Transverse colon (tissue), 4 donors: Measurements from ENCODE around the gene PAX5. TPM values are rescaled to one million over a fixed set of nuclear protein-coding genes. Genes with fewer than 3 reads are reported as not detected.

Experiments
- DNase-seq: peaks from one replicate; pipeline ENCODE4 v3.0.0-alpha.2; 2019
- H3K27ac ChIP-seq, 4 donors: fragments of 200-600 bp; sonication (generic); 2 replicates each; pipeline ENCODE4 v1.5.1; 2016 to 2018; ENCODE audit warnings: inconsistent platforms in 4 of 4
- H3K27me3 ChIP-seq: fragments of 200-600 bp; sonication (generic); 2 replicates; pipeline ENCODE4 v1.5.1; 2017; ENCODE audit warnings: inconsistent platforms
- H3K36me3 ChIP-seq, 4 donors: fragments of 200-600 bp; sonication (generic); 2 replicates each; pipeline ENCODE4 v1.5.1; 2017 to 2019; ENCODE audit warnings: inconsistent platforms in 4 of 4
- H3K4me1 ChIP-seq, 4 donors: fragments of 200-600 bp; sonication (generic); 2 replicates each; pipeline ENCODE4 v1.5.1; 2017 to 2020; ENCODE audit warnings: inconsistent platforms in 4 of 4
- H3K4me3 ChIP-seq, 4 donors: fragments of 200-600 bp; sonication (generic); 1 replicate in 1 of 4; 2 replicates in 3 of 4; pipeline versions ENCODE4 v1.5.1 to v1.6.1; 2017 to 2019; ENCODE audit warnings: inconsistent platforms in 4 of 4
- H3K9me3 ChIP-seq, 2 donors: fragments of 200-600 bp; sonication (generic); 2 replicates each; pipeline ENCODE4 v1.5.1; 2017 to 2019; ENCODE audit warnings: inconsistent platforms in 2 of 2
- CTCF ChIP-seq, 5 experiments: fragments of 200-600 bp in 3 of 5; fragments of 450-650 bp in 2 of 5; sonication (generic) in 3 of 5; IDR thresholded peaks; 1 replicate in 2 of 5; 2 replicates in 3 of 5; pipeline ENCODE4 v1.5.1; 2016 to 2017; ENCODE audit warnings: antibody characterized with exemption in 5 of 5, inconsistent platforms in 3 of 5, mild to moderate bottlenecking in 2 of 5, moderate library complexity in 1 of 5
- EP300 ChIP-seq: sonication (generic); formaldehyde crosslinking; IDR thresholded peaks from one replicate; pipeline ENCODE4 v1.6.1; 2017; ENCODE audit warnings: antibody characterized with exemption, low read depth
- POLR2A ChIP-seq: fragments of 450-650 bp; IDR thresholded peaks from one replicate; pipeline ENCODE4 v1.6.1; 2016; ENCODE audit warnings: antibody characterized with exemption, mild to moderate bottlenecking, moderate library complexity
- POLR2AphosphoS5 ChIP-seq, 3 donors: sonication (generic); formaldehyde crosslinking; IDR thresholded peaks; one replicate each; pipeline ENCODE4 v1.6.1; 2016; ENCODE audit warnings: antibody characterized with exemption in 3 of 3
- WGBS, 2 donors: methylation state at CpG; one replicate each; pipeline ENCODE4 v1.1.5; 2018; ENCODE audit warnings: low coverage in 1 of 2; 5-methylcytosine and 5-hydroxymethylcytosine counted together
- in situ Hi-C, 4 donors: fragments of 200-750 bp; cut with MboI; loops; one replicate each; pipeline versions ENCODE4 v1.15.0 to v1.15.1; 2017; ENCODE audit warnings: low sequenced_read_pairs in 3 of 4, low pct_ligation_motif_present in 1 of 4, low pct_unique_long_range_greater_than_20kb in 1 of 4
- intact Hi-C: fragments of 100-400 bp; cut with DNase I; formaldehyde crosslinking; loops from one replicate; pipeline ENCODE4 v1.15.1; 2023; ENCODE audit warnings: low total_unique reads
- total RNA-seq, 4 donors: library from RNA; depleted of rRNA; stranded (reverse); fragments of >200 nt; gene quantifications; one replicate each; pipeline ENCODE4 v1.1.0, GENCODE V29; 2016

The PAX5 gene
- total RNA-seq, 4 donors from 2014 or later, result 2.4 to 3.7 TPM; not detected in 2

- no peaks in the 10 kb centered on the region for H3K4me1 ChIP-seq
- no peak for TF ChIP-seq EP300
- TF ChIP-seq CTCF (IDR thresholded peaks at IDR 0.05), result no peak
- TF ChIP-seq POLR2AphosphoS5 (IDR thresholded peaks at IDR 0.05), result no peak
- no peak for TF ChIP-seq POLR2A
- no peaks in the 10 kb centered on the region for H3K36me3 ChIP-seq
- DNase-seq, result no peak
- no peaks in the 10 kb centered on the region for H3K27me3 ChIP-seq
- H3K9me3 ChIP-seq, result peaks cover 3 to 4% of the 10 kb centered on the region in 2 donors
- H3K4me3 ChIP-seq, result no peak overlapping the region
- 74 to 82% methylated on average over 2 to 5 of the region's 5 CpGs for WGBS, 2 donors
- intact Hi-C loops (no loop called here), in situ Hi-C loops (no loop called here)
- no peak overlapping the region for H3K27ac ChIP-seq
Observed at GRCh38 chr9:36794461-36794860, 239.6 kb downstream of the PAX5 start.

DNA sequence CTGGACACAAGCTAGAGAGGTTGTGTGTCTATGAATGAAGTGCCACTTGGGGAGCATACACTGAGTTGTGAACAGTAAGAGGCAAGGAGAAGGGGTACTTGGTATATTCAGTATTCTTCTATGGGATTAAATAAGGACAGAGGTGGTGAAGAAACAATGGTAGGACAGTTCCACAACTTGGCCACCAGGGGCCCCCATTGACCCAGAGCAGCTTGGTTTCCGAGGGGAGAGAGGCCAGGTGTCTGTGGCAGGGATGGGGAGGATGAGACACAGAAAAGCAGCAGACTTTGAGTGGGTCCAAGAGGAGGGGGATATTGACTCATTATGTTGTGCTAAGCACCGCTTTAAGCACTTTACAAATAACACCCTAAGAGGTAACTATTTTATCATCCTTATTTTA is 240.8 kb downstream of the PAX5 start:
- no peak overlapping the region for H3K27ac ChIP-seq
- 66% methylated on average over 2 of the region's 2 CpGs; no CpG with 5 or more reads in 1 of the 2 donors for WGBS, 2 donors
- intact Hi-C loops, result no loop called here
- H3K27me3 ChIP-seq, result no peaks in the 10 kb centered on the region
- H3K9me3 ChIP-seq, result peaks cover 3 to 4% of the 10 kb centered on the region in 2 donors
- no peak overlapping the region for H3K4me3 ChIP-seq
- DNase-seq, result no peak
- H3K36me3 ChIP-seq, result no peaks in the 10 kb centered on the region
- TF ChIP-seq EP300 (no peak), POLR2A (no peak), CTCF (IDR thresholded peaks at IDR 0.05) (no peak), POLR2AphosphoS5 (IDR thresholded peaks at IDR 0.05) (no peak)
- in situ Hi-C loops, result no loop called here
- H3K4me1 ChIP-seq, result no peaks in the 10 kb centered on the region

DNA sequence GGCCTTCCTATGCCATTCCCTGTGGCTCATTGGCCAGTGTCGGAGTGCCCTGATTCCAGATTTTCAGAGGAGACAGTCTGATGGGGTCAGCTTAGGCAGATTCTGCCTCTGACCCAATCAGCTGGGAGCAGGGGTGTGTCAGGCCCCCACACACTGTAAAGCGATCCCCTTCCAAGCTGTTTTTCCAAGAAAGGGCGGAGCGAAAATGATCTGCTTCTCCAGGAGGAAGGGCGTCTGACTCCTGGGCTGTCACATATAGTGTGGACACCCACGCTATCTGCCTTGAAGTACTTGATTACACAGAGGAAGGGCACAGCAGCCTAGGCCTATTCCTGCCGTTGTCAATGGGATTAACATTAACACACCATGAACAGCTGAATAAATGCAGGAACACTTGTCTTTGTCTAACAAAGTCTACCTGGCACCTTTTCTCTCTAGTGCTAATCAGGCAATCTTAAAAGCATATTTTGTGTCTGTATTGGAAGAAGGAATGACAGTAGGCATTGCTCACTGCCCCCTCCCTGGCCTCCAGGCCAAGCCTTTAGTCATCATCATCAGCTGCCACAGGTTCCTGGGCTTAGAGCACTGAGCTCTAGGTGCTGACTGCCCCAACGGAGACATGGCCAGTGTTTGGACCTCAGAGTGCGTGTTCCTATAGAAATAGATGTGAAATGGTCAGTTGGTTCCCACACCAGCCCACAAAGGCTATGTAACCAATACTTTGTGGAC is 242.7 kb downstream of the PAX5 start:
- intact Hi-C loops, result no loop called here
- WGBS, 2 donors, result 68 to 76% methylated on average over 6 to 9 of the region's 9 CpGs

DNA sequence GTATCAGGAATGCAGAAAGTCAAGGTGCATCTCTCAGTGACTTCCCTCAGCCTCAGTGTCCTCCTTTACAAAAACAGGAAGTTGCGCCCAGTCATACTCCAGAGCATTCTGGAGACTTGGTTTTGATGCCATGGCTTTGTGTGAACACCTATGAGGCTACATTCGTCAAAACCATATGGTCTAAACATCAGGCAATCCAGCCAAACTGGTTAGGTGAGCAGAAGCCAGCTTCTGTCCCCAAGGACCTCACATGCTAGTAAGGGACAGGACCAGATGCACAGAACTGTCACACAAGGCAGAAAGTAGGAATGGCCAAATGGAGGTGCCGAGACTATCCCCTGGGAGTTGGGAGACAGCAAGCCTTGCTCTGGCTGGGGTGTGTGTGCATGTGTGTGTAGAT is 244.2 kb downstream of the PAX5 start:
- H3K27ac ChIP-seq, result no peak overlapping the region
- no peak overlapping the region for H3K4me3 ChIP-seq
- no peak for DNase-seq
- WGBS, 2 donors, result 48 to 80% methylated on average over 1 to 3 of the region's 3 CpGs
- TF ChIP-seq EP300 (no peak), POLR2AphosphoS5 (IDR thresholded peaks at IDR 0.05) (no peak), CTCF (IDR thresholded peaks at IDR 0.05) (no peak), POLR2A (no peak)
- H3K27me3 ChIP-seq, result peaks cover 1% of the 10 kb centered on the region
- no peaks in the 10 kb centered on the region for H3K36me3 ChIP-seq
- H3K4me1 ChIP-seq, result no peaks in the 10 kb centered on the region
- intact Hi-C loops (no loop called here), in situ Hi-C loops (no loop called here)
- H3K9me3 ChIP-seq, result peaks cover 3 to 4% of the 10 kb centered on the region in 2 donors

More for the DNA sequence above, 242.7 kb downstream of the PAX5 start:
- no peaks in the 10 kb centered on the region for H3K36me3 ChIP-seq
- H3K4me1 ChIP-seq, result no peaks in the 10 kb centered on the region
- DNase-seq, result no peak
- no peak overlapping the region for H3K27ac ChIP-seq
- TF ChIP-seq CTCF (IDR thresholded peaks at IDR 0.05) (no peak), POLR2A (no peak), EP300 (no peak), POLR2AphosphoS5 (IDR thresholded peaks at IDR 0.05) (no peak)
- peaks cover 3 to 4% of the 10 kb centered on the region in 2 donors for H3K9me3 ChIP-seq
- H3K4me3 ChIP-seq, result no peak overlapping the region
- in situ Hi-C loops, result no loop called here
- H3K27me3 ChIP-seq, result no peaks in the 10 kb centered on the region
